ENCODE data around the gene PPTC7. TPM values are rescaled to one million over a fixed set of nuclear protein-coding genes. Genes with fewer than 3 reads are reported as not detected.
A peak's percentile ranks its signal among the peaks of the same experiment; 100 is the strongest.
"Not testable (repeated sequence)": the region's sequence is repeated elsewhere in the genome, so short reads cannot be mapped to it uniquely, and the experiment has no call there.

Gene PPTC7
- total RNA-seq, 1 donor from 2014 or later, result 6.0 TPM

- not testable (repeated sequence) for DNase-seq (ENCODE audit: low read depth in 2 of 2)
Measured at GRCh38 chr12:110587102-110587501, 4.0 kb upstream of the PPTC7 start.

GRCh38 chr12:110585231-110585799 lies 2.2 kb upstream of the PPTC7 start:
- peak in 1 of 2 donors; percentile 49 for DNase-seq (ENCODE audit: low read depth in 2 of 2)

GRCh38 chr12:110582276-110583136 lies 612 bp downstream of the PPTC7 start:
- DNase-seq (ENCODE audit: low read depth in 2 of 2), result peak; percentile 18 to 70

DNA sequence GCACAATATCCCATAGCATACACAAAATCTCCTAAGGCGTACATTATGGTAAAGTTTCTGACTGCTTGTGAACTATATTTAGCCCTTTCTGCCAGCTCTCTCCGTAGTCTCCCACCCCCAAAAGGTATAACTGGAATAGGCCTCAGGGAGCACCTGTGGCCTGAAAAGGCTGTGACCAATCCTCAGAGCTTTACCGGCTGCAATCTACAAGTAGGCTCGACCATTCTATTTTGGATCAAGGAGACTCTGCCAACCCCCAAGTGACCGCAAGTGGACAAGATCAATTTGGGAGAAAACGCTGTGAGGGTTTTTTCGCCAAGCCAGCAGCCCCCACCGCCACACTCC lies 1.2 kb downstream of the PPTC7 start:
- no peak for DNase-seq (ENCODE audit: low read depth in 2 of 2)

DNA sequence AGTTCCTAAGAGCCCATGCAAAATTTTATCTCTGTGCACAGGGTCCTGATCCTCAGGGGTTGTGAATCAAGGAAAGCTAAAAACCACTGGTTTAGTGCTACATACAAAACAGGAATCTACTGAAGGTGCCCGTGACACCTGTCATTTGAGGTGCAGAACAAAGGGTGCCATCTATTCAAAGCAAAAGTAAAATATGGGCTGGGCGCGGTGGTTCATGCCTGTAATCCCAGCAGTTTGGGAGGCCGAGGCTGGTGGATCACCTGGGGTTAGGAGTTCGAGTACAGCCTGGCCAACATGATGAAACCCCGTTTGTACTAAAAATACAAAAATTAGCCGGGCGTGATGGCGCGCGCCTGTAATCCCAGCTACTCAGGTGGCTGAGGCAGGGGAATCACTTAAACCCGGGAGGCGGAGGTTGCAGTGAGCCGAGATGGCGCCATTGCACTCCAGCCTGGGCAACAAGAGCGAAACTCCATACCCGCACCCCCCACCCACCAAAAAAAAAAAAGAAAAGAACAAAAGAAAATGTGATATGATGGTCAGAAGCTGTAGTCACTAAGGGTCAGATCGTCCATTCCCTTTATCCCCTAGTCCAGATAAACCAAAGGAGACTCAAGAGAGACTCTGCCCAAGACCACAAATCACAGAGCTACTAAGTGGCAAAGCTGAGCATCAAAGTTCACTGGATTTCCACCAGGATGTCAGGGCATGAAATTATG lies 3.4 kb downstream of the PPTC7 start:
- no peak for DNase-seq (ENCODE audit: low read depth in 2 of 2)

DNA sequence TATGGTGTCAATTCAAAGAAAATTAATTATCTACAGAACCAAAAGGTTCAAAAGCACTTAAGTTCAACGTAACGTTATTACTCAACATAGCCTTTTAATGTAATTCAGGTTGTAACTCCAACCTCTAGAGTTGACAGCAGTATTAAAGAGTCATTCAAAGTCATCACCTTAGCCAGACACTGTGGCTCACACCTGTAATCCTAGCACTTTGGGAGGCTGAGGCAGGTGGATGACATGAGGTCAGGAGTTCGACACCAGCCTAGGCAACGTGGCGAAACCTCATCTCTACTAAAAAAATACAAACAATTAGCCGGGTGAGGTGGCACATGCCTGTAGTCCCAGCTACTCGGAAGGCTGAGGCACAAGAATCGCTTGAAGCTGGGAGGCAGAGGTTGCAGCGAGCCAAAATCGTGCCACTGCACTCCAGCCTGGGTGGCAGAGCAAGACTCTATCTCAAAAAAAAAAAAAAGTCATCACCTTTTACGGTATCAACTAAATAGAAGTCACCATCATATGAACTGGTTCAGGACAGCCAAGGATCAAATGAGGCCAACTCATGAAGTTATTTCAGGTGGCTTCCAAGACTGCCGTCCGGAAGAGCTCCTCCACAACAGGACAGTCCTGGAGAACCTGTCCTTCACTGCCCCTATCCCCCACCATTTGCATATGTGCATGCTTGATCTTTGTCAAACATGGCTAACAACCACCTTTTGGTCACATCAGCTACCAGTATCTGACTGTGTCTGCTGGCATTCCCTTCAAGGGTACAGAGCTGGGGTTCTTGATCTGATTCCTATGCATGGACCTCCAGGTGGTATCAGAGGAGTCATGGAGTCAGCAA lies 4.2 kb downstream of the PPTC7 start:
- no peak for DNase-seq (ENCODE audit: low read depth in 2 of 2)

GRCh38 chr12:110577864-110578693 lies 5.0 kb downstream of the PPTC7 start:
- DNase-seq (ENCODE audit: low read depth in 2 of 2), result peak; percentile 54 to 59

DNA sequence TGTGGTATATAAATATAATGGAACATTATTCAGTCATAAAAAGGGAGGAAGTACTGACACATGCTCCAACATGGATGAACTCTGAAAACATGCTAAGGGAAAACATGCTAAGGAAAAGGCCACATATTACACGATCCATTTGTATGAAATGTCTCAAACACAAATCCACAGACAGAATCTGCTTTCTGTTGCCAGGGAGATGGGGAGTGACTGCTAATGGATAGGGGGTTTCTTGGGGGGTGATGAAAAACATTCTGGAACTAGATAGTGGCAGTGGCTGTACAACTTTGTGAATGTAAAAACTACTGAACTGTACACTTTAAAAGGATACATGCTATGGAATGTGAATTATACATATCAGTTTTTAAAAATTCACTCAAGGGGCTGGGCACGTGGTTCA lies 6.6 kb downstream of the PPTC7 start:
- no peak for DNase-seq (ENCODE audit: low read depth in 2 of 2)

DNA sequence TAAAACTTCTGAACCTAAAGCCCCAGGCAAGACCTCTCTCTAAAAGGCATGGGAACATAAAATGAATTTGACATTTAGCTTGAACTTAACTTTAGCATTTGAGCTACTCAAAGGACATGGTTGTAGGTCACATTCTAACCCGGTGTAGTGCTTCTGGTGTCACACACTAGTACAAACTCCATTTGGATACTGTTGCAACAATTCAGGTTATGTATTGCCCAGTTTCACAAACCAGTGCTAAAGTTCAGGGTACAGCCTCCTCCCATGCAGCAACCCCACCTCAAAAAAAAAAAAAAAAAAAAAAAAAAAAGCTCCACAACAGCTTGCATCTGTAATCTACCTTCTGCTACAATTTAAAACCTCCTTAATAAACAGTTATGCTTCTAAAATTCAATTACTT lies 7.8 kb downstream of the PPTC7 start:
- no peak for DNase-seq (ENCODE audit: low read depth in 2 of 2)

DNA sequence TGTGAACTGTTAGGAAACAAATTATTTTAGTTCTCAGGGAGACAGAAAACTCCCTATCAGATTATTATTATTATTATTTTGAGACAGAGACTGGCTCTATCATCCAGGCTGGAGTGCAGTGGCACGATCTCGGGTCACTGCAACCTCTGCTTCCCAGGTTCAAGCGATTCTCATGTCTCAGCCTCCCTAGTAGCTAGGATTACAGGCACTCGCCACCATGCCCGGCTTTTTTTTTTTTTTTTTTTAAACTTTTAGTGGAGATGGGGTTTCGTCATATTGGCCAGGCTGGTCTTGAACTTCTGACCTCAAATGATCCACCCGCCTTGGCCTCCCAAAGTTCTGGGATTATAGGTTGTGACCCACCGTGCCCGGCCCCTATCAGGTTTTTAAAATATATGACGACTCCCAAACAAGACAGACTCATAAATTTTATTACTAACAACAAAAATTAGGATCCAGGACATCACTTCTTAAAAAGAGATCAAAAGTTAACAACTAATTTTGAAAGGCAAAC lies 8.3 kb downstream of the PPTC7 start:
- not testable (repeated sequence) for DNase-seq (ENCODE audit: low read depth in 2 of 2)

GRCh38 chr12:110574044-110574443 lies 9.1 kb downstream of the PPTC7 start:
- no peak for DNase-seq (ENCODE audit: low read depth in 2 of 2)

GRCh38 chr12:110570798-110571197 lies 12.3 kb downstream of the PPTC7 start:
- DNase-seq (ENCODE audit: low read depth in 2 of 2), result not testable (repeated sequence)

DNA sequence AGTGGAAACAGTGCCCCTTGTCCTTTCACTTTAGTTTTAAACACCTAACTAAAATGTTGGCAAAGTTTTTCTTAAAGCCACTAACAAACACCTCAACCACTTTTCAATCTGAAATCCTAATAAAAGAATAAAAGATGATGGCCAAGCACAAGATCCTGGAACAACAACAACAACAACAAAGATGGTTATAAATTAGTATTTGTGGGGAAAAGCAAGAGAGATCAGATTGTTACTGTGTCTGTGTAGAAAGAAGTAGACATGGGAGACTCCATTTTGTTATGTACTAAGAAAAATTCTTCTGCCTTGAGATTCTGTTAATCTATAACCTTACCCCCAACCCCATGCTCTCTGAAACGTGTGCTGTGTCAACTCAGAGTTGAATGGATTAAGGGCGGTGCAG lies 13.3 kb downstream of the PPTC7 start:
- not testable (repeated sequence) for DNase-seq (ENCODE audit: low read depth in 2 of 2)

DNA sequence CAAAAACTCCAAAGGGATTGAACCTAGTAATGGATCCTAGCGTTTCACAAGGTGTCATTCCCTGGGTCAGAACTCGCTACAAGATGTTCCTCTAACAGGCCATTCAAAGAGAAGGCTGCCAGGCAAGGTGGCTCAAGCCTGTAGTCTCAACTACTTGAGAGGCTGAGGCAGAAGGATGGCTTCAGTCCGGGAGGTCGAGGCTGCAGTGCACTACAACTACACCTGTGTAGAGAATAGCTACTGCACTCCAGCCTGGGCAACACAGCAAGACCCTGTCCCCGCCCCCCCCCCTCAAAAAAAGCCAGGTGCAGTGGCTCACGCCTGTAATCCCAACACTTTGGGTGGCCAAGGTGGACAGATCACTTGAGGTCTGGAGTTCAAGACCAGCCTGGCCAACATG lies 14.4 kb downstream of the PPTC7 start:
- DNase-seq (ENCODE audit: low read depth in 2 of 2), result no peak

DNA sequence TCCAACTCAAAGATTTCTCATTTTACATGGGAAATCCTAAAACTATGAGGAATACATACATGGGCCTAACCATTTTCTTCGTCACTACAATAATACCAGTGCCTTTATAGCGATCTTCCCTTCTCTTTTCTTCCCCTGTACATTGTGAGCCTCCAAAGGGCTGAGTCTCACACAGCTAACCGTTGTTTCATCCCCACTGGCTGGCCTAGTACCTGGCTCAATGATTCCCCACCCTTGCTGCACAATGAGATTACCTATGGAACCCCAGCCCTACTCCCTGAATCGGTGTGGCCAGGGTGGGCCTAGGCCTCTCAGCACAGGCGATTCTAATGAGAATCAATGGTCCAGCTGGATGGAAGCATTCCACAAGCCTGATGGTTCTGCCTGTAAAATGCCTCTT lies 16.1 kb downstream of the PPTC7 start:
- no peak for DNase-seq (ENCODE audit: low read depth in 2 of 2)

DNA sequence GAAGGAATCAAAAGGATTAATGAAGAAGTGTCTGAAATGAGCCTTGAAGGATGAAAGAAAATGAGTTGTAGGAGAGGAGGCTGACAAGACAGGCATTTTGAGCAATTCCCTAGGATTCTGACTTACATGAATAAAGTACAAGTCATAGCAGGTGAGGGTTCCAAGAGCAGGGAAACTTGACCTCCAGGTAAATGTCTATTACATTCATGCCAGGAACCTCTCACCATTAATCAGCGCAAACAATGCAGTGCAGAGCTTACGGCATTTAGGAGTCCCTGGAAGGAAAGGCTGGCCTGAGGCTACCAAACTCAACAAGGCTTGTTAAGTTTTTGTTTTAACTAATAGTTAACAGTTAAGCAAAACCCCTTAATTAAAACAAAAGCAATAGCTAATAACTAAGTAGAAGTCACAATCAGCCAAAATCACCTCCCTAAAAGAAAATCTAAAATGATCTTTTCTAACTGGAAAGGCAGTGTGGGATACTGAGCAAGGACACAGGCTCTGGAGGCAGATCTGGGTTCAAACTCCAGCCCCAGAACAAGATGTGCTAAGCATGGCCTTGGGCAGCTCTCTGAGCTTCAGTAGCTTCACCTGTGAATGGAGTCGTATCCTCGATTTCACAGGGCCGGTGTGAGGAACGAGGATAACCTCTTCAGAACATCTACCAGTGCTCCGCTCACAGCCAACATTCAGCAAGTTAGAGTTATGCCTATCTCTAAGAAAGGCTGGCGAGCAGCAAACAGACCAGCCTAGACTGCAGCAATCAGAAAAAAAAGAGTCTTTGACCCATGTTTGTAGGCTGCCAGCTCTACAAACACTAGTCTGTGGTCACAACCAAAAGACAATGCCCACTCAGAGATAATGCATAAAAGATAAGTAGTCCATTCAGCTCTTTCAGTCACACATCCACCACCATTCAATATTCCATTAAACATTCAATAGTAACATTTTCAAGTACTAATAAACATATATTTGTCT lies 16.9 kb downstream of the PPTC7 start:
- no peak for DNase-seq (ENCODE audit: low read depth in 2 of 2)

DNA sequence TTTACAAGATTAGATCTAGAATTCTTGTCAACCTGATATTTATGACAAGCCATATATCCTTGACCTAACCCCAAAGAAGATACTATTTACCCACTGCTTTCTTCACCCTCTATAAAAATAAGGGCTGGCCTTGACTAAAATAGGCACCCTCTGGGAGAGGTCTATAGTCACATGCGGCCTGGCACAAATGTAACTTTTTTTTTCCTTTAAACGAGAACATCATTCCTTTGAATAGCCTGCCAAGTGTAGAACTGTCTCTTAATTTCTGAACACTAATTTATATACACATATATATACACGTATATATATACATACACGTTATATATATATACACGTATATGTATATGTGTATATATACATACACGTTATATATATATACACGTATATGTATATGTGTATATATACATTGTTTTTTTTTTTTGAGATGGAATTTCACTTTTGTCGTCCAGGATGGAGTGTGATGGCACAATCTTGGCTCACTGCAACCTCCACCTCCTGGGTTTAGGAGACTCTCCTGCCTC lies 18.6 kb downstream of the PPTC7 start:
- DNase-seq (ENCODE audit: low read depth in 2 of 2), result no peak

DNA sequence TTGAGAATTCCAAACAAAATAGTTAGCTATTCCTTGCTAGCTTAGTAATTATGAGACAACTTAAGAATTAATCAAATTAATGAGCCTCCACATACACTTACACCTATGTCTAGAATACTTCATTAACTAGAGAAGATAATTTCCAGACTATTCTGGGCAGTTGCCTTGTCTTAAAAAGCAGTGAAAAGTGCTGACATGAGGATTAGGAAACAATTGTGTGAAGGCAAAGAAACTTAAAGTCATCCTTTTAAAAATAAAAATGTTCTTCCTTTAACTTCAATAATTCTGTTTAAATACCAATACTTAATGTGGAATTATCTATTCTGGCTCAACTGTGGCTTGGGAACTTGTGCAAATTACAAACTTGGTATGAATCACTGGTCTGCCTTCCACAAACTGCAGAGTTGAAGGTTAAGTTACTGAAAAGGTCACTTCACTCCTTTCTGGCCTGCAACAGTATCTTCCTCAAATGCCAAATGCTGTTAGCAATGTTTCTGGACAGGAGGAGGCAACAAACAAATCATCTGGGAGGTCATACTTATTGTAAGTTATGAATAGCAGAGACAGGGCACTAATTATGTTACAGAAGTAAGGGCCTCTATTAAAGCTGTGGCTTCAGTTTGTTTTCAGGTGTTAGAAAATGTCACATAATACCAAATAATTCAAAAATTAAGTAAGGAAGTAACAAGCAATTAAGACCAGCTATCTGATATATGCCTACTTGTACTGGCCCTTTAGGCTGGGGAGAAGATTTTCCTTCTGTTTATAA lies 19.2 kb downstream of the PPTC7 start:
- DNase-seq (ENCODE audit: low read depth in 2 of 2), result no peak

Measured in dermis microvascular lymphatic vessel endothelial cell (primary cell).